ENCODE results near the gene RASA3.

DNA sequence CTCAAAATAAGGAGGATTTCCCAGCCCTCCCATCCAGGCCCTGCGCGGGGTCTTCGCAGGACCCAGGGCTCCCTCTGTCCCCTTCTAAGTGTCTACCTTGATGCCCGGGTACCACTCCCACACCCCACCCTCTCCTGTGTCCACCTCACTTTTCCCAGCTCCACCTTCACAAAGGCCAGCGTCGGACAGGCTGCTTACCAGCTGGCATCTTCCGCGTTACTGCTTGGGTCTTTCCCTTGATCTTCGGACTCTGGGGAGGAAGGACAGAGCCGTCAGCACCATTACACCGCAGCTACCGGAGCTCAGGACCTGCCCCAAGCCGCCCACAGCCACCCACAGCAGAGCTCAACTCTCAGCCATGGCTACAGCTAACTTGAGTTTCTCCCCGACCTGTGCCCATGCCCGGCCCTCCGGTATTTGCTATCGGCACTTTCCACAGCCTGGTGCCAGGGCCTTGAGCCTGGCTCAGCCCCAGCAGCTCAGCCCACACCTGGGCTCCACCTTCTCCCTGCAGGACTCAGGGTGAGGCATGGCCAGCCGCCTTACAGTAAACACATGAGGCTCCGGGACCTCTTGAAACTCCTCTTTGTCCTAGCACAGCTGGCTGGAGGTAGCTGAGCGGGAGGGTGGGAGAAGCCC is 162.3 kb downstream of the RASA3 start:
- TF ChIP-seq CTCF (IDR thresholded peaks at IDR 0.05) (no peak), POLR2A (IDR thresholded peaks at IDR 0.05) (no peak)

Measured in sigmoid colon (tissue), 3 donors.